ENCODE measurements around the gene BHLHE40. TPM values are rescaled to one million over a fixed set of nuclear protein-coding genes. Genes with fewer than 3 reads are reported as not detected.

Gene BHLHE40
- total and polyA plus RNA-seq, 2 of the 13 experiments (the other 11 are each of a cell fraction or from before 2014, with no cell fraction given), result 1.8 to 51.0 TPM

- no peak for TF ChIP-seq GTF3A (CRISPR knock-in tag; conservative IDR thresholded peaks at IDR 0.05)
- TF ChIP-seq KDM5B (CRISPR knock-in tag; IDR thresholded peaks at IDR 0.05; ENCODE audit: borderline replicate concordance), result no peak
- no peak for TF ChIP-seq TERF1 (CRISPR knock-in tag; IDR thresholded peaks at IDR 0.05)
- no peak for TF ChIP-seq ZNF678 (CRISPR knock-in tag; IDR thresholded peaks at IDR 0.05)
- TF ChIP-seq NONO (IDR thresholded peaks at IDR 0.05), result no peak
- no peak for TF ChIP-seq NONO (CRISPR knock-in tag; conservative IDR thresholded peaks at IDR 0.05)
- no peak for TF ChIP-seq GATAD2A (CRISPR knock-in tag; IDR thresholded peaks at IDR 0.05)
- no peak for TF ChIP-seq PPARG (CRISPR knock-in tag; conservative IDR thresholded peaks at IDR 0.05)
- no peak for TF ChIP-seq TRAFD1 (CRISPR knock-in tag; IDR thresholded peaks at IDR 0.05; ENCODE audit: borderline replicate concordance)
- no peak for TF ChIP-seq RELA (CRISPR knock-in tag; IDR thresholded peaks at IDR 0.05)
- TF ChIP-seq HDAC1 (CRISPR knock-in tag; IDR thresholded peaks at IDR 0.05), result no peak
- no peak for TF ChIP-seq ZNF275 (CRISPR knock-in tag; IDR thresholded peaks at IDR 0.05; ENCODE audit: borderline replicate concordance)
- TF ChIP-seq SETDB1 (CRISPR knock-in tag; IDR thresholded peaks at IDR 0.05; ENCODE audit: borderline replicate concordance), result no peak
- no peak for TF ChIP-seq NFIB (CRISPR knock-in tag; IDR thresholded peaks at IDR 0.05; ENCODE audit: borderline replicate concordance)
- no peak for TF ChIP-seq FOXO1 (CRISPR knock-in tag; IDR thresholded peaks at IDR 0.05)
- TF ChIP-seq ELF4 (CRISPR knock-in tag; IDR thresholded peaks at IDR 0.05; ENCODE audit: borderline replicate concordance), result 0 out of 2 replicates have a peak, but pooled peaks have one; percentile 19
- no peak for TF ChIP-seq ZNF83 (CRISPR knock-in tag; IDR thresholded peaks at IDR 0.05; ENCODE audit: borderline replicate concordance)
- TF ChIP-seq SOX5 (CRISPR knock-in tag; IDR thresholded peaks at IDR 0.05; ENCODE audit: borderline replicate concordance), result no peak
- TF ChIP-seq ZBTB21 (CRISPR knock-in tag; IDR thresholded peaks at IDR 0.05), result no peak
- no peak for TF ChIP-seq CEBPZ (IDR thresholded peaks at IDR 0.05; ENCODE audit: low read length)
- TF ChIP-seq TBX3 (IDR thresholded peaks at IDR 0.05; ENCODE audit: borderline replicate concordance), result no peak
- TF ChIP-seq ZNF253 (CRISPR knock-in tag; IDR thresholded peaks at IDR 0.05; ENCODE audit: borderline replicate concordance), result 0 out of 2 replicates have a peak, but pooled peaks have one; percentile 3
- 0 out of 2 replicates have a peak, but pooled peaks have one; percentile 8 for TF ChIP-seq MEF2D (CRISPR knock-in tag; IDR thresholded peaks at IDR 0.05)
- peak; percentile 29 for TF ChIP-seq ASH2L (IDR thresholded peaks at IDR 0.05; ENCODE audit: insufficient read length, low read depth, low read length)
Measured at GRCh38 chr3:4977853-4978203, 1.4 kb upstream of the BHLHE40 start (continued).
